GM18498 (cell line): ENCODE data around the gene SIPA1.

Experiments
- ATAC-seq: cut with Tn5 transposase; IDR thresholded peaks from one replicate; pipeline ENCODE4 v1.9.1; 2021; ENCODE audit warnings: mild to moderate bottlenecking, moderate library complexity; ENCODE audit not compliant: unreplicated experiment

The SIPA1 gene

DNA sequence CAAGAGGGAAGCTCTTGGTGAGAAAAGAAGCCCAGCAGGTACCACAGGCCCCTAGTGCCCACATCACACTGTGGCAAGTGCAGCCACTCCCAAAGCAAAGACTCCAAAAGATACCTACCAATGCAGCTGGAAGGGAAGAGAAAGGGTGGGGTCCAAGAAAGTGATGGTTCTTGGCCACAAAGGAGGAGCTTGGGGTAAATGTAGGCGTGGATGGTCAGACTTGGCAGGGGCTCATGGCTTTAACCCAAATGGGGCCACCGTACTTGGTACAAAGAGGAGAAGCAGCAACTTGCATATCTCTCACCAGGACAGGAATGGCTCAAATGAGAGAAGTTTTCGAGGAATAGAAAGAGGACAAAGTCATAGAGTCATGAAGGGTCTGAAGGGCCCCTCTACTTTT, 28.7 kb upstream of the SIPA1 start:
- ATAC-seq = no peak

DNA sequence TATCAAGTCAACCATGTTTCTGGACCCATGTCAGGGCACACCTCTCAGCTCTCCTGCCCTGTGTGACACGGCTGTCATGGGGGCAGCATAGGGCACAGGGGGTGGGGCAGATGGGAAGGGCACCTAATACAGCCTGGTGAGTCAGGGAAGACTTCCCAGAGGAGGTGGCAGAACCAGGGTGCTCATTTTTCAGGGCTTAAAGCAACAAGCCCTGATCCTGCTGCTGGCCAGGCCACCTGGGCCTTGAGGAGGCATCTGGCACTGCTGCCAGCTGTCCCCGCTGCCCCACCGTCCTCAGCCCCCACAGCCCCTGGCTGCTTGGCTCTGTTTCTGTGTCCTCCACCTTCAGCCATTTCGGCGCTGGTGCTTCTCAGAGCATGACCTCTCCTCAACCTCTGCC, 28.2 kb upstream of the SIPA1 start:
- ATAC-seq = no peak

DNA sequence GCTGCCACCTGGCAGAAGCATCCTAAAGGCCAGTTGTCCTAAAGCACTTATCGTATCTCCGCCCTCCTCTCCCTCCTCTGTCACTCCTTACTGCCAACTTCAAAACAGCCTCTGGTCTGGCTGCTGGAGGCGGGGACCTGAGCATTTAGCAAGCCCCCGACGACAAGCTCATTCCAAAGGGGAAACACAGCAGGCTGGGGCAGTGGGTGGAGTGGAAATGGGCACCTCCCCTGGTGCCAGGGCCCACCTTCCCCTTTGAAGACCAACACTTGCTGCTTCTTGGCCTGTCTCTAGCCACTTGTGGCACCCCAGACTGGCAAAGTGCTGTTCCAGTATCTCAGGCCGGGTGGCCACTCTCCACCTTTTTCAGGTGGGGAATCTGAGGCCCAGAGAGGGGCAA, 27.5 kb upstream of the SIPA1 start:
- no peak for ATAC-seq

DNA sequence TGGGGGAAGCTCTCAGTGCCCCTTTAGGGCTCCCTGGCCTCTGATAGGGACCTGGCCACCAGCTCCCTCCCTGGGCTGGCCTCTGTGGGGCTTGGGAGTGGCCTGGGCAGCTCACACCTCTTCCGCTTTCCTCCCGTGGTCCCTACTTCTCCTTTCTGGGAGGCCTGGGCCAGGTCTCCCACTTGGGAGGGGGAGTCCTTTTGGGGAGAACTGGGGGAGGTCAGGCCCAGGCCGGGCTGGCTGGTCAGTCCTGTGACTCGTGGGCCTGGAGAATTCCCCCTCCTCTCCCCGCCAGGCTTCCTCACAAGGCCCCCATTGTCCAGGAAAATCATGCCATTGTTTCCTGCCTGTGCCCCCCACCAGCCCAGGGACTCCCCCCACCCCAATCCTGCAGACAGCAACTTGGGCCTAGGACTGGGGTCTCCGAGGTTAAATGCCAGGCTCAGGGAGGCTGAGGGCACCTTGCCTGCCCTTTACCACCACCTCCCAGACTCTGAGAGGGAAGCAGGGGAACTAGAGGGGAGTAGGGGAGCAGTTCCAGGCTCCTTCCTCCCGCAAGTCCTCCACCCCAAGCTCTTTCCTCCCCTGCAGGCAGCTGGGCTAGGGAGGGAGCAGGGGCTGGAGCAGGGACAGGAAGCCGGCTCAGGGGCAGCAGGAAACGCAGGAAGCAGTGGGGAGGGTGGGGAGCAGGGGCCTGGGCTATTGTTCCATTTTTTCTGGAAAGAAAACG, 26.7 kb upstream of the SIPA1 start:
- no peak for ATAC-seq

DNA sequence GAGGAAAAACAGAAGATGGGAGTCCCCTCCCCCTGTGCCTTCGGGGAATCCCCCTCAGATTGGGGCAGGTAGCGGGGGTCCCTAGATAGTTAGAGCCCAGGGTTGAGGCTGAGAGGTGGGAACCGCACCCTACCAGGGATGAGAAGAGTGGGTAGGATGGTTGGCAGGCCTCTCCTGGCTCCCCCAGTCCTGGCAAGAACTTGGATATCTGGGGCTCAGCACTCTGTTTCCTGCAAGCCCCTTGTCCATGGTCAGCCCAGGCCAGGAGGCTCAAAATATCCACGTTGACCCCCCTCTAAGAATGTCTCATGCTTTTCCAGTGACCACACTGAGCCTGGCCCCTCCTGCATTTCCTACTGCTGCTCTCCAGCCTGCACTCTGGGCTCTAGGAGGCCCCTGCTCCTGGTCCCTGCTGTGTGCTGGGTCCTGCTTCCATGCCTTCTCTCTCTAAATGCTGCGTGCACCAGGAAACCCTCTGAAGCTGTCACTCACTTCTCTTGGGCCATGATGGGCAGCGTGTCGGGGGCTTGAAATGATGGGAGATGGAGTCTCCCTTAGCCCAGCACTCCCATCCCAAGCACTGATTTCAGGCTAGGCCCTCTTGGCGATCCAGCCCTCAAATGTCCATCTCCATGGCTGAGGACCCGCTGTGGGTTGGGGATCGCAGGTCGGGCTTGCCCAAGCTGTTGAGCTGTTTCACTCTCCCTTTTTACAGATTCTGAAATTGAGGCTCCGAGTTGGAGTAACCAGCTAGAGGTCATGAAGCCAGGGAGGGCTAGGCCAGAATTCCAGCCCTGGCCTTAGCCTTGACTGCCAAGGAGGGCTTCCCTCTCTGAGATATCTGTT, 25.9 kb upstream of the SIPA1 start:
- no peak for ATAC-seq

DNA sequence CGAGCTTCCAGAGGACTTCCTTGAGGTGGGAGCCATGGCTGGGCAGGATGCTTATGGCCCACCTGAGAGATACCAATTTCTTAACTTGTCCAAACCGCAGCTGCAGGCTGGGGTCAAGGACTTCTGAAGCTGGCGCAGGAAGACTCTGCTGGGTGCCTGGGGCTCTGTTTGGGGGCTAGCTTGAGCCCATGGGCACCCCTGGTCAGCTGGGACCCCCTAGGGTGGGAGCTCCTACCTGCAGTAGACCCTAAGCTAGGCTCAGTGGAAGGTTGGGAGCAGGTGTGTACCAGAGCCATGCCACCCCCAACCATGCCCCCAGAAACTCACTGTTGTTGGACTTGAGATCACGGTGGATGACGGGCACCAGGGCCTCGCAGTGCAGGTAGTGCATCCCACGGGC, 25.2 kb upstream of the SIPA1 start:
- no peak for ATAC-seq

DNA sequence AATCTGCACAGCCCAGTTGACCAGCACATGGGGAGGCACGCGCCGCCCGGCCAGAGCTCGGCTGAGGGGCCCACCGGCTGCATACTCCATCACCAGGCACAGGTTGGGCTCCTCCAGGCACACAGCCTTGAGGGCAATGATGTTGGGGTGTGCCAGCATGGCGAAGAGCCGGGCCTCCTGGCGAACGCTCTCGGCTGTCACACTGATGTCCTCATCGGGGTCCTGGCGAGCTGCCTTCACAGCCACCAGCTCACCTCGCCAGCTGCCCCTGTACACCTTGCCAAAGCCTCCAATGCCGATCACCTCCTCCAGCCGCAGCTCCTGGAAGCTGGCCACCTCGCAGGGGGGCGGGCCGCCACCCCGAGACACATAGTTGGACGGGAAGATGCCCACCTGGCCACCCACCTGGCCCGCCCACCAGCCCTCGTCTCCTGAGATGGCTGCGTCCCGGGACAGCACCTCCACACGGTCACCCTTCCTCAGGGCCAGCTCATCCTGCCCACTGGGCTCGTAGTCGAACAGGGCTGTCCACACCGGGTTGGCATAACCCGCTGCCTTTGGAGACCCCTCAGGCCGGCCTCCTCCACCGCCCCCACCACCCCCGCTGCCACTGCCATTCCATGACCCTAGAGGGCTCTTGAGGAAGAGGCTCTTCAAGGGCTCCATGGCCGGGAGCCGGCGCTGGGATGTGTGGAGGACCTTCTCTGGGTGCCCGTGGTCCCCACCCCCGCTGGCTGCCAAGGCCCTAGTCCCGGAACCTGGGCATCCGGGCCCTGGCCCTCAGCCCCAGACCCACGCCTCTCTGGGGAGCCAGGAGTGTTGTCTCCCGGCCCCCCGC, 24.6 kb upstream of the SIPA1 start:
- no peak for ATAC-seq

DNA sequence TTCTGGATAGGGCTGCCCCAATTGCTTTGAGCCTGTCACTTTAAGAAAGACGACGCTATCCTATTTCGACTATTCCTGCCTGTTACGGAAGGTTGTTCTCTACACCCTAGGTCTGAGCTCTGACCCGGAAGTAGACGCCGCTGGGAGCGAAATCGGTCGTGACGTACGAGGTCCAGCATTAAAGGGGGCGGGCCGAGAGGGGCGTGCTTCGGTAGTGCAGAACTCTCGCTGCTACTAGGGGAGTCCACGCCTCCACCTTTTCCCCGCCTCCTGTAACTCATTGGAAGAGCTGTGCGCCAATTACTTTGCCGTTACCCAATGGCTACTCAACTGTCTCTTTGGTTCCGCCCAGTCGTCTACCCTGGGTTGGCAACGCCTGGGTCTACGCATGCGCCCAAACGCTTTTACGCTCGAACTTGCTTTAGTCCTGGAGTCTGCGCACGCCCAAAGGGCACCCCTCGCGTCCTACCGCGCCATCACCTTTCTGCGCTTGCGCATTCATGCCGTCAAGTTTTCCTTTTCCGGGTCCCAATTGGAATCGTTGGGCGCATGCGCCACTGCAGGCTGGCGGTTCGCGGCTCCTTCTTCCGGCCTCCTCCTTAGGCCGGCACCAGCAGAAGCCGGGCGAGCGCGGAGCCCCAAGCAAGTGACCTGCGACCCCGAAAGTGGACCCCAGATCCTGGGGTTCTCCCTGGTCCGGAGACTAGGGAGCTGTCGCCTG, 22.5 kb upstream of the SIPA1 start, which contains the start of gene PCNX3:
Gene PCNX3, plus strand, starts transcription at position 548 of the 721 bp plus-strand sequence. CDS start 536 bp downstream, outside the sequence.
- peak; percentile 82 for ATAC-seq

DNA sequence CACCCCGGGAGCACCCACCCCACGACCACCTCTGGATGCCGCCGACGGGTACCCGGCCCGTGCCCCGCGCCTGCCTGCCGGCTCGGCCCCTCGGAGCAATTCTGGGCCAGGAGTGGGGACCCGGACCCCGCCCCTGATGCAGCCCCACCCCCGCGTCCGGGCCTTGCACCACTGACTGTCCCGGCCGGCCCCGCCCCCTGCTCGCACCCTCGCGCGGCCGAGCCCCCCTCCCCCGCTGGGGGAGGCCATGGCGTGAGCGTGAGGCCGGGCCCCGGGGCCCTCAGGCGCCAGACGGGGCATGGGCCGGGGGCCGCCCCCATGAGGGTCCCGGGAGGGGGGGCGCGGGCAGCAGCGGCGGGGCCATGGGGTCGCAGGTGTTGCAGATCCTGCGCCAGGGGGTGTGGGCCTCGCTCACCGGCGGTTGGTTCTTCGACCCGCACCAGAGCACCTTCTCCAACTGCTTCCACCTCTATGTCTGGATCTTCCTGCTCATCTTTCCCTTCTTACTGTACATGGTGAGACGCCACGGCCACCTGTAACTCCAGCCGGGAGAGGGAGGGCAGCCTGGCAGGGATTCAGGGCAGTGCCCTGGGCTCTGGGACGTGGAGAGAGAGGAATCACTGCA, 21.8 kb upstream of the SIPA1 start:
- peak; percentile 2 for ATAC-seq

DNA sequence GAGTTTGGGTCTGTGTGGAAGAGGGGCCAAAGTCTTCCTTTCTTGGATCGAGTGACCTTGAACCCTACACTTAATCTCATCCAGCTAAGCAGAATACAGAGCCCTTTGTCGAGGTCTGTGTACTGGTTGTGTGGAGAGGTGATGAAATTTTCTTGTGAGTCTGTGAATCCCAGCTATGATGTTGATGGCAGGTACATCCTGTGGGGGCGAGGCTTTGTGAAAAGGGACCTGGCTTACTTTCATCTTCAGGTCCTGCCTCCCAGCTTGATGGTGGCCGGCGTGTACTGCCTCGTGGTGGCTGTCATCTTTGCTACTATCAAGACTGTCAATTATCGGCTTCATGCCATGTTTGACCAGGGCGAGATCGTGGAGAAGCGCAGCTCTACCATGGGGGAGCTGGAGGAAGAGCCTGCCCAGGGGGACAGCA, 21.3 kb upstream of the SIPA1 start:
- ATAC-seq = no peak

DNA sequence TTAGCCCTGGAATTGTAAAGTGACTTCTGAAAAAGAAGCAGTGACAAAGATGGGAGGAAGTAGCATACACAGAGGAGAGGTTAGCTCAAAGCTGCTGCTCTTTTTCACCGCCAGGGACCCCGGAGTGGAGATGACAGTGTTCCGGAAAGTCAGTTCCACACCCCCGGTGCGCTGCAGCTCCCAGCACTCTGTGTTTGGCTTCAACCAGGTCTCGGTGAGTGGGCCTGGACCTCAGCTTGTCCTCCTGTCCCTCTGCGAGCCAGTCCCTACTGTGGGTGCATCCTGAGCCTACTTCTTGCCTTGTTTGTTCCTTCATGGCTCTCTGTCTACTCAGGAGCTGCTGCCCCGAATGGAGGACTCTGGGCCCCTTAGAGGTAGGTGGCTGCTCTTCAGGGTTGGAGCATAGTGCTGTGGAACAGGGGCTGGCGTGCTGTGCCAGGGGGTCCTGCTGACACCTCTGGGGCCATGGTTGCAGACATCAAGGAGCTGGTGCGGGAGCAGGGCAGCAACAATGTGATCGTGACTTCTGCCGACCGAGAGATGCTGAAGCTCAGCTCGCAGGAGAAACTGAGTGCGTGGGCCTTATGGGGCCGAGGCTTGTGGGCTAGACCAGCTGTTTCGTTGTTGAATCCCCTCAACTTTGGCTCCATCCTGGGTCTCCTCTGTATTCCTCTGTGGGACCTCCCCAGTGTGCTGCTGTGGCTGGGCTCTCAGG, 20.6 kb upstream of the SIPA1 start:
- ATAC-seq = no peak

DNA sequence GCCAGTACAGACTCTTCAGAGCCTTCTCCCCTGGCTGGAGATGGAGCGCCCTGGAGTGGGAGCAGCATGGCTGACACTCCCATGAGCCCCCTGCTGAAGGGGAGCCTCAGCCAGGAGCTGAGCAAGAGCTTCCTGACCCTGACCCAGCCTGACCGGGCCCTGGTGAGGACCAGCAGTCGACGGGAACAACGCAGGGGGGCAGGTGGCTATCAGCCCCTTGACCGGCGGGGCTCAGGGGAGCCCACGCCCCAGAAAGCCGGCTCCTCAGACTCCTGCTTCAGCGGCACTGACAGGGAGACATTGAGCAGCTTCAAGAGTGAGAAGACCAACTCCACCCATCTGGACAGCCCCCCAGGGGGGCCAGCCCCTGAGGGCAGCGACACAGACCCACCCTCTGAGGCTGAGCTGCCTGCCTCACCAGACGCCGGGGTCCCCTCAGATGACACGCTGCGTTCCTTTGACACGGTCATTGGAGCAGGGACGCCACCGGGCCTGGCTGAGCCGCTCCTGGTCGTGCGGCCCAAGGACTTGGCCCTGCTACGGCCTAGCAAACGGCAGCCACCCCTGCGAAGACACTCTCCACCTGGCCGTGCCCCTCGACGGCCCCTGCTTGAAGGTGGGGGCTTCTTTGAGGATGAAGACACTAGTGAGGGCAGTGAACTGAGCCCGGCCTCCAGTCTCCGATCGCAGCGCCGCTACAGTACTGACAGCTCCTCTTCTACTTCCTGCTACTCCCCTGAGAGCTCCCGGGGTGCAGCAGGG, 19.7 kb upstream of the SIPA1 start:
- ATAC-seq = no peak

DNA sequence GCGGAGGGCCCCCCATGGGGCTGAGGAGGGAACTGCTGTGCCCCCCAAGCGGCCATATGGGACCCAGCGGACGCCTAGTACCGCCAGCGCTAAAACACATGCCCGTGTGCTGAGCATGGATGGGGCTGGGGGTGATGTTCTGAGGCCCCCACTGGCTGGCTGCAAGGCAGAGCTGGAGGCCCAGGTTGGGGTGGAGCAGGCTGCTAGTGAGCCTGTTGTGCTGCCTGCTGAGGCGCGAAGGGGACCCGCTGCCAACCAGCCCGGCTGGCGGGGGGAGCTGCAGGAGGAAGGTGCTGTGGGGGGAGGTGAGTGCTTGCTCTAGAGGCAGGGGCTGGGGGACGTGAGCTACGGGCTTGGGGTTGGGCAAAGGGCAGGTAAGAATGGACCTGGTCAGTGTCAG, 19.1 kb upstream of the SIPA1 start:
- ATAC-seq = no peak

DNA sequence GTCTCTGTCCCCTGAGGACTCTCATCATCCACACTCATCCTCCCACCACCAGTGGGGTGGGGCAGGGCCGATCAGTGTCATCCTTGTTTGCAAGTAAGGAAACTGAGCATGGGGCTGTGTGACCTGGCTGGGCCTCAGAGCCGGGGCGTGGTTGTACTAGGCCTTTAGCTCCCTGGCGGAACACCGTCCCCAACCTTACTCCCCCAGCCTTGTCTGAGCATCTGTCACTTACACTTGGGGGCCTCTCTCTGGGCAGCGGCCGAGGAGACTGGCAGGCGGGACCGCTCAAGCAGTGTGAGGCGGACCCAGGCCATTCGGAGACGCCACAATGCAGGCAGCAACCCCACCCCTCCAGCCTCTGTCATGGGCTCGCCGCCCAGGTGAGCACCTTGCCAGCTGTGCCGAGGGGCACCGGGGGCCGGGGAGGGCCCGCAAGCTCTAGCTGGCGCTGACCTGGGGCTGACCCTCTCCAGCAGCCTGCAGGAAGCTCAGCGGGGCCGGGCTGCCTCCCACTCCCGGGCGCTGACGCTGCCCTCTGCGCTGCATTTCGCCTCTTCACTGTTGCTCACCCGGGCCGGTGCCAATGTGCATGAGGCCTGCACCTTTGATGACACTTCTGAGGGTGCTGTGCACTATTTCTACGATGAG, 18.5 kb upstream of the SIPA1 start:
- ATAC-seq = no peak

DNA sequence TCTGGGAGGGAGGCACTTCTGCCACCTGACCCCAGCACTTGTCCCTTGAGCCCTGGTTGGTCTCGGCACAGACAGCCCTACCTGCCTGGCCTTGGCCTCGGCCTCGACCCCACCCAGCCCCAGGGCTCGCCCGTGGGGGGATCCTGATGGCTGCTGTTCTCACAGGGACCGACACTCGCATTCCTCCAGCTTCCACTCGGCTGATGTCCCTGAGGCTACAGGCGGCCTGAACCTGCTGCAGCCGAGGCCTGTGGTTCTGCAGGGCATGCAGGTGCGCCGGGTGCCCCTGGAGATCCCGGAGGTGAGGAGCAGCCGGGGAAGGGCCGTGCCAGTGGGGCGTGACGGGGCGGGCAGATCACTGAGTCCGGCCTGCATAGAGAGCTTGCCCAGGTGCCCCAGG, 17.2 kb upstream of the SIPA1 start:
- no peak for ATAC-seq

DNA sequence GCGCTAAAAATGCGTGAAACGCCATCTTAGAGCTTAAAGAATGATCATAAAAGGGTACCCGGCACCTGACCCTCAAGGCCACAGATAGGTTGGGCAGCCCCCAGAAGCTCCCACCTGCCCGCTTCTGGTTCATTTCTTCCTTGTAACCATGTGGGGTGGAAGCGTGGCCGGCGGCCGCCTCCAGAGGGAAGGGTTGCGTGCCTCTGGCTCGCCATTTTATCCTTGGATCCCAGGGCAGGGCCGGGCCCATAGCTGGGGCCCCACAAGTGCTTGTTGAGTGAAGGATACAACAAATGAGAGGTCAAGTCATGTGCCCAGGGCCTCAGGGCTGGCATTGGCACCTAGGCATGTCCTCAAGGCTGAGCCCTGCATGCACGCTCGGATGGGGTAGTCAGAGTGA, 16.4 kb upstream of the SIPA1 start:
- ATAC-seq = no peak

DNA sequence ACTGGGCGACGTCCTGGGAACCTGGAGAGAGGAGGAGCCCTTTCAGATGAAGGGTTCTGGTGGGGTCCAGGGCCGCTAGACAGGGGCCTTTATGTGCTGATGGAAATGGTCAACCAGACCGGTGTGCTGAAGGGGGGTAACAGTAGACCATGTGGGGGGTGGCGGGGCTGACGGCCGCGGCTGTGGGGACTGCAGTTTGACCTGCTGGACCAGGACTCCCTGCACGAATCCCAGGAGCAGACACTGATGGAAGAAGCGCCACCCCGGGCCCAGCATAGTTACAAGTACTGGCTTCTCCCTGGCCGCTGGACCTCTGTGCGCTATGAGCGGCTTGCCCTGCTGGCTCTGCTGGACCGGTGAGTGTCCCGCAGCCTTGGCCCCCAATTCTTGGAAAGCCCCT, 15.9 kb upstream of the SIPA1 start:
- ATAC-seq = no peak

DNA sequence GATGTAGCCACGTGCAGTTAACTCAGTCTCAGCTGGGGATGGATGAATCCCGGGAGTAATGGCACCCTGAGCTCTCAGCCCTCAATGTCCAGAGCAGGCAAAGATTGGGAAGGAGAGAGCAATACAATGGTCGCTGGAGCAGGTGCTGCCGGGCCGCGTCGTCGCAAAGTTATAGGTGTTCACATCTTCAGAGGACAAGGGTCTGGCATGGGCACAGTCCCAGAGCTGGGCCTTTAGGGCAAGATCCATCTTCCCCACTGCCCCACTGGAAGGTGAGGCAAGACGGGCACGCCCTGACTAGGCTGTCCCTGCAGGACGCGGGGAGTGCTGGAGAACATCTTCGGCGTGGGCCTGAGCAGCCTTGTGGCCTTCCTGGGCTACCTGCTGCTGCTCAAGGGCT, 14.7 kb upstream of the SIPA1 start:
- no peak for ATAC-seq
